ENCODE results near the gene GSE1. TPM values are rescaled to one million over a fixed set of nuclear protein-coding genes. Genes with fewer than 3 reads are reported as not detected.

The GSE1 gene
- total RNA-seq, 6 donors from 2014 or later, result 80.2 to 332 (median 90.8) TPM

DNA sequence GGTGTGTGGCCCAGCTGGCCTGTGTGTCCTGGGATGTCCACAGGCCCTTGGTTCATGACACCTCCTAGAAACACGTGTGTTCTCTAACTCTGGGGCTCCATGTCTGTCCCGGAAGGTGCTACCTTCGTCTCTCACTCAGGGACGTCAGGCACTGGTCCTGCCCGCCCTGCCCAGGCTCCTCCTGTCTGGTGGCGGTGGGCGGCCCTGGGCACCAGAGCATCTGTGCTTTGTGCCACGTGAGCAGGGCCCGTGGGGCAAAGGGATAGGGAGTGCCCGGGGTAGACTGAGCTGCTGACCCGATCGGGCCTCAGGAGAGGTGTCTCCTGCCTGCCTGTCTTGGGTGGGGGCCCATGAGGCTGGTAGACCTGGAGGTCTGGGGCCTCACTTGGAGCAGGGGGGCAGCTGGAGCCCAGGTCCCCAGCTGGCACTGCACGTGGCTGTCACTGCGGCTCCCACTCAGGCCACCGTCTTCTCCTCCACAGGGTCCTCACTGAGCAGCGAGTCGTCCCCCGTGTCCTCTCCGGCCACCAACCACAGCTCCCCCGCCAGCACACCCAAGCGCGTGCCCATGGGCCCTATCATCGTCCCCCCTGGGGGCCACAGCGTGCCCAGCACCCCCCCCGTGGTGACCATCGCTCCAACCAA lies 35.1 kb downstream of the GSE1 start:
- TF ChIP-seq EP300 (IDR thresholded peaks at IDR 0.05) (no peak), POLR2AphosphoS5 (IDR thresholded peaks at IDR 0.05) (no peak), POLR2A (IDR thresholded peaks at IDR 0.05) (no peak)
- TF ChIP-seq, protein P1, sequence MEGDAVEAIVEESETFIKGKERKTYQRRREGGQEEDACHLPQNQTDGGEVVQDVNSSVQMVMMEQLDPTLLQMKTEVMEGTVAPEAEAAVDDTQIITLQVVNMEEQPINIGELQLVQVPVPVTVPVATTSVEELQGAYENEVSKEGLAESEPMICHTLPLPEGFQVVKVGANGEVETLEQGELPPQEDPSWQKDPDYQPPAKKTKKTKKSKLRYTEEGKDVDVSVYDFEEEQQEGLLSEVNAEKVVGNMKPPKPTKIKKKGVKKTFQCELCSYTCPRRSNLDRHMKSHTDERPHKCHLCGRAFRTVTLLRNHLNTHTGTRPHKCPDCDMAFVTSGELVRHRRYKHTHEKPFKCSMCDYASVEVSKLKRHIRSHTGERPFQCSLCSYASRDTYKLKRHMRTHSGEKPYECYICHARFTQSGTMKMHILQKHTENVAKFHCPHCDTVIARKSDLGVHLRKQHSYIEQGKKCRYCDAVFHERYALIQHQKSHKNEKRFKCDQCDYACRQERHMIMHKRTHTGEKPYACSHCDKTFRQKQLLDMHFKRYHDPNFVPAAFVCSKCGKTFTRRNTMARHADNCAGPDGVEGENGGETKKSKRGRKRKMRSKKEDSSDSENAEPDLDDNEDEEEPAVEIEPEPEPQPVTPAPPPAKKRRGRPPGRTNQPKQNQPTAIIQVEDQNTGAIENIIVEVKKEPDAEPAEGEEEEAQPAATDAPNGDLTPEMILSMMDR (IDR thresholded peaks at IDR 0.05), result no peak
- Histone ChIP-seq H3K9me3 (no peaks in the 10 kb centered on the region), H3K4me3 (no peak overlapping the region), H3K27me3 (no peaks in the 10 kb centered on the region), H3K36me3 (peaks cover 0 to 49% (median 34%) of the 10 kb centered on the region in 4 donors), H3K27ac (no peak overlapping the region), H3K4me1 (peaks cover 18 to 49% (median 29%) of the 10 kb centered on the region in 4 donors)
- ATAC-seq (ENCODE audit: low FRiP score in 2 of 2) (no peak), DNase-seq (peak in 1 of 2 donors; percentile 68)
- WGBS, 2 donors, result 88 to 93% methylated on average over 15 to 19 of the region's 26 CpGs

DNA sequence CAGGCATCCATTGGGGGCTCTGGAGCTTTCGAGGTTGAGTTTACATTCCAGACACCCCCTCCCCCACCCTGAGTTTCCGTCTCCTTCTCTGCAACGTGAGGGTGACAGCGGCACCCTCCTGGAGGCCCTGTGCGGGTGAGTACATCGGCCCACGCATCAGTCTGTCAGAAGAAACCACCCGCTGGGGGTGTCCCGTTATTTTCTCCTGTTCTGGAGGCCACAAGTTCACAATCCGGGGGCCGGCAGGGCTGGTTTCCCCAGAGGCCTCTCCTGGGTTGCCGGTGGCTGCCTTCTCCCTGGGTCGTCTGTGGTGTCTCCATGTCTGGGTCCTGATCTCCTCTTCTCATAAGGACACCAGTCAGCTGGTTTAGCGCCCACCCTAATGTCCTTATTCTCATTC lies 35.7 kb downstream of the GSE1 start:
- Histone ChIP-seq H3K4me1 (peaks cover 19 to 49% (median 28%) of the 10 kb centered on the region in 4 donors), H3K27me3 (no peaks in the 10 kb centered on the region), H3K27ac (no peak overlapping the region), H3K4me3 (no peak overlapping the region), H3K36me3 (peaks cover 0 to 49% (median 38%) of the 10 kb centered on the region in 4 donors), H3K9me3 (no peaks in the 10 kb centered on the region)
- WGBS, 2 donors, result 82 to 89% methylated on average over 10 to 14 of the region's 14 CpGs
- ATAC-seq (ENCODE audit: low FRiP score in 2 of 2) (no peak), DNase-seq (peak in 1 of 2 donors; percentile 16)
- TF ChIP-seq POLR2A (IDR thresholded peaks at IDR 0.05), result no peak
- TF ChIP-seq POLR2AphosphoS5 (IDR thresholded peaks at IDR 0.05), result no peak
- TF ChIP-seq EP300 (IDR thresholded peaks at IDR 0.05), result no peak
- TF ChIP-seq, protein P1 (IDR thresholded peaks at IDR 0.05), result no peak

DNA sequence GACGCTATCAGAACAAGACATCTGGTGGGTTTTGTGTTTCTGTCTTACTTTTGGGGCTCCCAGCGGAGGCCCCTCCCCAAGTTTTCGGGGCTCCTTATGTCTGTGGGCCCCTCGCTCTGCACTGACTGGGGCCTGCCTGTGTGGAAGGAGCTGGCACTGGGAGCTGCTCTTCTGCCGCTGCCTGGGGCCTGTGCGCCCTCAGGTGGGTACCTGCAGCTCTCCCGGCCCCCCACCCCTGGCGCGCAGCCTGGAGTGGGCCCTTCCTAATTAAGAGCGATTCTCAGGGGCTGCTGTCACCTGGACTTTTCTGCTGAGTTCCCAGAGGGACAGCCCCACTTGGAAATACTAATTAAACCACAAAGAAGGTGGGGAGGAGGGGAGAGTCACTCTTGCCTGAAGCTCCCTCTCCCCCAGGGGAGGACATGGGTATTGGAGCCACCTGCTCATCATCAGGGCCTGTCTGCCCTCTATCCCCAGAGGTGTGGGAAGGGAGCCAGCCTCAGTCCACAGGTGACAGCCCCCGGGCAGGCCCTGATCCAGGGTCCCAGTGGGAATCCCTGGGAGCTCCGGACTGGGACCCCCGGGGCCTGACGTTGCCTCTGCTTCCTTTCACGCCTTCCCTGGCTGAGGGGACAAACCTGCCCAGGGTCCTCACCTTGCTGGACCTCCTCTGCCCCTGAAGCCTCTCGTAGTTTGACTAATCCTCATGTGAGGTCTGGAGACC lies 36.5 kb downstream of the GSE1 start:
- ATAC-seq (ENCODE audit: low FRiP score in 2 of 2), result no peak

DNA sequence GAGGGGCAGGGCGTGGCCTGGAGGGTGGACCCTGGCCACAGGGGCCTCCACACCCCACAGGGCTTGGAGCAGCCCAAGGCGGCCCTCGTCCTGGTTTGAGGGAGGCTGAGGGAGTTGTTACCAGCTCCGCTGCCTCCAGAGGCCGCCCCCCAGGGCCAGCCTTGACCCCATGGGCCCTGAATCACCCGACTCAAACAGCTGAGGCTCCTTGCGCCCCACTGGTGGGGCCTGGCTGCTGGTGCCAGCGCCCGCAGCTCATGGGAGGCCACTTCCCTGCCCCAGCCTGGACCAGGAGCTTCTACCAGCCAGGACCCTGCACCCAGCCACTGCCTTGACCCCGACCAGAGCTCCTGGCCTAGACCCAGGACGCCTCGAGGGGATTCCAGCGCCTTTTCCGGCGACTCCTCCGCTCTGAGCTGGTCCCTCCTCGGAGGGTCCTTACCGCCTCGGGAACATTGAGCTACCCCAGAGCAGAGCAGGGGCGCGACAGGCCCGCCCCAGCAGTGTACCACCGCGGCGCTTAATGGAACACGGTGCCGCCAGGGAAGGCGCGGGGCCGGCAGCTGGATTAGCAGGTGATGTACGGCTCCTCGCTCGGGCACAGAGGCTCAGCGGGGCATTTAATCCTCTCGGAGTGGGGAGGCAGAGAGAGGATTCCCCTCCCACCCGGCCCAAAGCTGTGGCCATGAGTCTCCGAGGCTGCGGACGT lies 37.2 kb downstream of the GSE1 start:
- Histone ChIP-seq H3K9me3 (no peaks in the 10 kb centered on the region), H3K36me3 (peaks cover 7 to 63% (median 51%) of the 10 kb centered on the region in 4 donors), H3K4me1 (peaks cover 16 to 38% (median 23%) of the 10 kb centered on the region in 4 donors), H3K27me3 (no peaks in the 10 kb centered on the region), H3K27ac (no peak overlapping the region), H3K4me3 (no peak overlapping the region)
- no peak for ATAC-seq (ENCODE audit: low FRiP score in 2 of 2)
- TF ChIP-seq EP300 (IDR thresholded peaks at IDR 0.05), result no peak
- TF ChIP-seq POLR2A (IDR thresholded peaks at IDR 0.05), result no peak
- TF ChIP-seq POLR2AphosphoS5 (IDR thresholded peaks at IDR 0.05), result no peak
- TF ChIP-seq, protein P1 (IDR thresholded peaks at IDR 0.05), result no peak
- WGBS, 2 donors, result 95 to 96% methylated on average over 9 to 39 of the region's 39 CpGs
- peak in 1 of 2 donors; percentile 78 for DNase-seq

More for the DNA sequence above, 36.5 kb downstream of the GSE1 start:
- DNase-seq, result peak in 1 of 2 donors; percentile 66
- Histone ChIP-seq H3K27ac (no peak overlapping the region), H3K4me3 (no peak overlapping the region), H3K9me3 (no peaks in the 10 kb centered on the region), H3K27me3 (no peaks in the 10 kb centered on the region), H3K36me3 (peaks cover 1 to 56% (median 44%) of the 10 kb centered on the region in 4 donors), H3K4me1 (peaks cover 20 to 45% (median 26%) of the 10 kb centered on the region in 4 donors)
- WGBS, 2 donors, result 80 to 91% methylated on average over 7 to 13 of the region's 16 CpGs
- TF ChIP-seq, protein P1 (IDR thresholded peaks at IDR 0.05), result no peak
- TF ChIP-seq POLR2A (IDR thresholded peaks at IDR 0.05) (no peak), POLR2AphosphoS5 (IDR thresholded peaks at IDR 0.05) (no peak)
